Activated CD4-positive, alpha-beta T cell treated with anti-CD3 and anti-CD28 coated beads for 4 hours (primary cell): ENCODE results near the gene STK11IP.

Experiments
- DNase-seq, 2 donors: peaks; one replicate each; pipeline ENCODE4 v3.0.0-alpha.2; 2020

STK11IP gene

GRCh38 chr2:219591091-219591490 is 6.6 kb upstream of the STK11IP start:
- DNase-seq = no peak

GRCh38 chr2:219592736-219593135 is 4.9 kb upstream of the STK11IP start:
- no peak for DNase-seq

- no peak for DNase-seq
Measured at GRCh38 chr2:219593154-219593553, 4.5 kb upstream of the STK11IP start.

GRCh38 chr2:219595256-219595655 is 2.4 kb upstream of the STK11IP start:
- no peak for DNase-seq

GRCh38 chr2:219596954-219597551 is 604 bp upstream of the STK11IP start:
- DNase-seq = no peak

- DNase-seq = no peak
Measured at GRCh38 chr2:219598308-219599078, 836 bp downstream of the STK11IP start.

GRCh38 chr2:219603771-219604170 is 6.1 kb downstream of the STK11IP start:
- no peak for DNase-seq

GRCh38 chr2:219605607-219605954 is 7.9 kb downstream of the STK11IP start:
- DNase-seq = no peak

- no peak for DNase-seq
Measured at GRCh38 chr2:219607931-219608330, 10.3 kb downstream of the STK11IP start.

GRCh38 chr2:219608399-219608964 is 10.8 kb downstream of the STK11IP start:
- DNase-seq = no peak

- DNase-seq = no peak
Measured at GRCh38 chr2:219609149-219609750, 11.6 kb downstream of the STK11IP start.

- DNase-seq = no peak
Measured at GRCh38 chr2:219611306-219611705, 13.6 kb downstream of the STK11IP start.

GRCh38 chr2:219611866-219612576 is 14.4 kb downstream of the STK11IP start:
- DNase-seq = no peak

- no peak for DNase-seq
Measured at GRCh38 chr2:219612577-219613286, 15.1 kb downstream of the STK11IP start.

- DNase-seq = no peak
Measured at GRCh38 chr2:219613461-219614070, 15.9 kb downstream of the STK11IP start.

GRCh38 chr2:219614076-219614860 is 16.6 kb downstream of the STK11IP start:
- no peak for DNase-seq

- DNase-seq = no peak
Measured at GRCh38 chr2:219615036-219615435, 17.4 kb downstream of the STK11IP start.

- no peak for DNase-seq
Measured at GRCh38 chr2:219615894-219616293, 18.2 kb downstream of the STK11IP start.

- DNase-seq = no peak
Measured at GRCh38 chr2:219616550-219616949, 18.9 kb downstream of the STK11IP start.

GRCh38 chr2:219618733-219619122 is 21.1 kb downstream of the STK11IP start:
- DNase-seq = no peak

- no peak for DNase-seq
Measured at GRCh38 chr2:219619235-219619634, 21.6 kb downstream of the STK11IP start.
